Measurements from ENCODE around the gene RARG.
A peak's percentile ranks its signal among the peaks of the same experiment; 100 is the strongest.

Gene RARG

DNA sequence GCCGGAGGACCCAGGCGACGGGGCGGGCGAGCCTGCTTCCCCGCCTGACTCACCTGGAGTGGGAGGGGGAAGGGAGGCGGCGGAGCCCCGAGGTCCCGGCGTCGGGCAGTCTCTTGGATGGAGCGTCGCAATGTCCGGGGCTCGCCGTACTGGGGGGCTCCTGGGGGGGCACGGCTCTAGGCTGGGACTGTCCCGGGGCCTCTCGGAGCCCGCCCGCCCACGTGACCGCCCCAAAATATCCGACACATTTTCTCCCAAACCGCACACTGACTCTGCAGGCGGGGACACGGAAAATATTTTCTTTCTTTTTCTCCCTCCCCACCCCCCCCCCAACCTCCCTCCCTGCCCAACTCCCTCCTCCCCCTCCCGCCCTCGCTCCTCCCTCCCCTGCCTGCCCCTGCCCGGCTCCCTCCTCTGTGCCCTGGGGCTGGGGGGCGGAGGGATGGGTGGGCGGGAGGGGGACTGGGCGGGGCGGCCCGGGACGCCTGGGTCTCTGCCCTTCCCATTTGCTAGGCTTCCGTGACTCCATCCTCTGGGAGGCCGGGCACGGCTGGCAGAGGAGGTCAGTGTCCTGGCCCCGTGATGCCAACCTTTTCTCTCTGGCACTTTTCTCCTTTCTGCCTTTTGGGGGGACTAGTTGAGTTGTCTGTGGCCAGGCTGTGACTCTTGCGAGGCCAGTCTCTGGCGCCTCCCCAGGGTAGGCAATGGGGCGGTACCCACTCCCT, at the start of gene RARG:
RARG (minus strand) TSS at position 289 of the 725 bp plus-strand sequence. CDS start 4,664 bp downstream, outside the sequence.
- peak; percentile 58 for DNase-seq (ENCODE audit: low spot score)

GRCh38 chr12:53279888-53280498, 48.0 kb upstream of the RARG start:
- no peak for DNase-seq (ENCODE audit: low spot score)

DNA sequence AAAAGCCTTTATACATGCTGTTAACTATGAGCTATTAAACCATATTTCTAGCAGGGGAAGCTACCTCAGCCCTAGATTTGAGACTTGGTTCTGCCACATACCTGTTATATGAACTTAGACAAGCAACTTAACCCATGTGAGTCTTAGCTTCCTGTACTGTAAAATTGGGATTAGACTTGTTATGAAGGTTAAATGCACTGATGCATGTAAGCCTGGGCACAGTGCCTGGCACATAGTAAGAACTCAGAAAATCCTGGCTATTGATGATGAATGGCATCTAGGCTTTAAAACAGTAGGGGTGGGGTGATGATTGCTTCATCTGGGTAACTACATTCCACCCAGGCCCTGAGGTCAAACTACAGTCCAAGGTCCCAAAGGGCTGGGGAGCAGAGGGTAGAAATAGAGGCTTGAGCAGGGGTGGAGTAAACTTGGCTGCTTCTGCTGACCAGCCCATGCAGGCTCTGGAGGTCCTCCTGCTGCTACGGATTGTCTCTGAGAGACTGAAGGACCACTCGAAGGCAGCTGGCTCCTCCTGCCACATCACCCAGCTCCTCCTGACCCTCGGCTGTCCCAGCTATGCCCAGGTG, 47.4 kb upstream of the RARG start:
- DNase-seq (ENCODE audit: low spot score), result no peak

DNA sequence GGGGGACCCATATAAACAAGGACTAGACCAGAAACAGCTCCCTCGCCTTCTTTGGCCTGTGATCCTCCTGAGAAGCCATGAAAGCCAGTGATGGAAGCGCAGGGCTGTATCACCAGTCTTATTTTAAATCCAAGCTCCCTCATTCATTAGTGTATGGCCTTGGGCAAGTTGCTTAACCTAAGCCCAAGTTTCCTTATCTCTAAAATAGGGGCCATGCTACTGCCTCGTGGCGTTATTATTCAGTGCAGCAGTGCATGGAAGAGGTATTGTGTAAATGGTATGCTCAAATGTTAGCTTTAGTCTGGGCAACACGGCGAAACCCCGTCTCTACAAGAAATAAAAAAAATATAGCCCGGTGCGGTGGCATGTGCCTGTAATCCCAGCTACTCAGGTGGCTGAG, 46.0 kb upstream of the RARG start:
- DNase-seq (ENCODE audit: low spot score), result no peak

DNA sequence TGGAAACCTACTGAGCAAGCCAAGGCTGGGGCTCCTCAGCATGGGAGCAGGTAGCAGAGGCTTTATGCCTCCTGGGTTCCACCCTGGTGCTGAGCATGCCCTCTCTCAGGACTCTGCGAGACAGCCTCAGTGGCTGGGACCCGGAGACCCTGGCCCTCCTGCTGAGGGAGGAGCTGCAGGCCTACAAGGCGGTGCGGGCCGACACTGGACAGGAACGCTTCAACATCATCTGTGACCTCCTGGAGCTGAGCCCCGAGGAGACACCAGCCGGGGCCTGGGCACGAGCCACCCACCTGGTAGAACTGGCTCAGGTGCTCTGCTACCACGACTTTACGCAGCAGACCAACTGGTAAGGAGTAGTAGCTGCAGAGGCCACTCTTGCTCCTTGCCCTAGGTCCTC, 44.5 kb upstream of the RARG start:
- no peak for DNase-seq (ENCODE audit: low spot score)

DNA sequence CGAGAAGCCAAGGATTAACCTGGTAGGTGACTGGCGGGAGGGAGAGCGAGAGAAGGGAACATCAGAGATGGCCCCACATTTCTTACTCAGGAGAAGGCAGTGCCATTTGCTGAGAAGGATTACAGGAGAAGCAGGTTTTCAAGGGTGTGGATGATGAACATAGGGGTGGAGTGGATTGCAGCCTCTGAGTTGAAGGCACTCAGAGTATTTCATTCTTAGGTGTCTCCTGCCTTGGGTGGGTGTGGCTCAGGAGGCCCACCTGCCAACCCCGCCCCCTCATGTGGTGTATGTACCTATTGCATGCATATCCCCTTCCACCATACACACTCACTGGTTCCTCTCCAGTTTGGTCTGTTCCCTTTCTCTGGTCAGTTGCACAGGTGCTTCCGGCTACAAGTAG, 42.4 kb upstream of the RARG start:
- no peak for DNase-seq (ENCODE audit: low spot score)

- DNase-seq (ENCODE audit: low spot score), result no peak
Observed at GRCh38 chr12:53268630-53269562, 36.9 kb upstream of the RARG start.

DNA sequence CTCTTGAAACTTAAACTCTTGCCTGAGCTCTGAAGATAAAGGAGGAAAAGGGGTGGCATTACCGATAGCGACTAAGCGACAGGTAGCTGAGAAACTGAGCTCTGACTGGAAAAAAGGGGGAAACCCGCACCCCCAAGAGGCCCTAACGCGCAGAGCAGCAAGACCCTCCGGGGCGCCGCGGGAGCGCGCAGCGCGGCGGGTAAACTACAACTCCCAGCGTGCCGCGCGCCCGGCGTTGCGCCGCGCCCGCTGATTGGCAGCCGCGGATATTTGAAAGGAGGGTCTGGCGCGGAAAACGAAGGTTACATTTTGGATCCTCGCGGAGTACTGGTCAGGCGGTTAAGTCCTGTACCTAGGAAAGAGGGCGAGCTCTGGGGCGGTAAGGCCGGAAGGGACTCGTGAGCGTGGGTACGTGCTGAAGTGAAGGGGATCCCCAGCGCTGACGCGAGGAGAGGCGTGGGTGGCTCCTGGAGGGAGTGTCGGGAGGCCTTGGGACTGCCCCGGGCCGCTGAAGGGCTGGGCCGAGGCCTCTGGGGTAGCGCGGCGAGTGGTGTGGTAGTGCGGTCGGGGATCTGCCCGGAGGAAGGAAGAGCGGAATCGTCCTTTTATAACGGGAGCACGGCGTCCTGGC, 36.1 kb upstream of the RARG start, which contains the start of gene ESPL1:
ESPL1 (plus strand) TSS at position 301 of the 631 bp plus-strand sequence. CDS start 468 bp downstream, outside the sequence.
- DNase-seq (ENCODE audit: low spot score), result peak; percentile 93

GRCh38 chr12:53267306-53267998, 35.4 kb upstream of the RARG start:
- DNase-seq (ENCODE audit: low spot score), result no peak

GRCh38 chr12:53265783-53266182, 33.8 kb upstream of the RARG start:
- DNase-seq (ENCODE audit: low spot score), result no peak

- no peak for DNase-seq (ENCODE audit: low spot score)
Observed at GRCh38 chr12:53259891-53260290, 27.9 kb upstream of the RARG start.

GRCh38 chr12:53258541-53259539, 26.8 kb upstream of the RARG start:
- DNase-seq (ENCODE audit: low spot score), result no peak

DNA sequence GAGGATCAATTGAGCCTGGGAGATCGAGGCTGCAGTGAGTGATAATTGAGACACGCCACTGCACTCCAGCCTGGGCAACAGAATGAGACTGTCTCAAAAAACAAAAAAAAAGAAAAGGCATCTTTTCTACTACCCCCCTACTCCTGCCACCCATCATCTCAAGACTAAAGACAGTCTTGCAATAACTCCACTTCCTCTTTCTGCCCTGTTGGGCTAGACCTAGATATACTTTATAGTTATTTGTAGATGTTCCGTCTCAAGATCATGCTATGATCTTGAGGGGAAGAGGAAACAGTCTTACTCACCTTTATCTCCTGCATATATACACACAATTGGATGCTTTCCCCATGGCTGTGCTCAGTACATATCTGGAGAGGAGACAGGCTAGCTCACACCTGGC, 24.0 kb upstream of the RARG start:
- peak; percentile 75 for DNase-seq (ENCODE audit: low spot score)

GRCh38 chr12:53254816-53255545, 23.0 kb upstream of the RARG start:
- DNase-seq (ENCODE audit: low spot score), result no peak

GRCh38 chr12:53253298-53253697, 21.3 kb upstream of the RARG start:
- DNase-seq (ENCODE audit: low spot score), result no peak

GRCh38 chr12:53252349-53252916, 20.4 kb upstream of the RARG start:
- DNase-seq (ENCODE audit: low spot score), result no peak

- DNase-seq (ENCODE audit: low spot score), result peak; percentile 91
Observed at GRCh38 chr12:53251477-53252348, 19.7 kb upstream of the RARG start.

DNA sequence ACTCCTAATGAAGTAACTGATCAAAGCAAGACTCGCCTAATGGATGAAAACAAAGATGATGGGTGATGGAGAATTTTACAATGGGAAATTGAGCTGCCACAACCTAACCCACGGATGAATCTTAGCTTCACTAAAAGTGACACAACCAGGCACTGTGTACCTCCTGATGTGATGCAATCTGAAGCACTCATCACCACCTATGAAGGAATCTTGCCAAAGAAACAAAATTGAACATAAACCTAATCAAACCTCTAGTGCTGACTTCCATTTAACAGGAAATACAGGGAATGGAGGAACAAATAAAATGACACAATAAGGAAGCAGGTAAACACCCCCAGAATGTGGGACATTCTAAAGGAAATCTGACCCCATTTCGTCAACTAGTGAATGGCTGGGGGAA, 13.3 kb upstream of the RARG start:
- DNase-seq (ENCODE audit: low spot score), result no peak

Data from germinal center (tissue), 1 donor.